NCI-H446 (cell line): ENCODE data around the gene CRACDL.

ENCODE experiments used
- DNase-seq, 2 experiments: peaks; one replicate each; lab custom pipeline; 2025; lab: John Stamatoyannopoulos, UW

The CRACDL gene

DNA sequence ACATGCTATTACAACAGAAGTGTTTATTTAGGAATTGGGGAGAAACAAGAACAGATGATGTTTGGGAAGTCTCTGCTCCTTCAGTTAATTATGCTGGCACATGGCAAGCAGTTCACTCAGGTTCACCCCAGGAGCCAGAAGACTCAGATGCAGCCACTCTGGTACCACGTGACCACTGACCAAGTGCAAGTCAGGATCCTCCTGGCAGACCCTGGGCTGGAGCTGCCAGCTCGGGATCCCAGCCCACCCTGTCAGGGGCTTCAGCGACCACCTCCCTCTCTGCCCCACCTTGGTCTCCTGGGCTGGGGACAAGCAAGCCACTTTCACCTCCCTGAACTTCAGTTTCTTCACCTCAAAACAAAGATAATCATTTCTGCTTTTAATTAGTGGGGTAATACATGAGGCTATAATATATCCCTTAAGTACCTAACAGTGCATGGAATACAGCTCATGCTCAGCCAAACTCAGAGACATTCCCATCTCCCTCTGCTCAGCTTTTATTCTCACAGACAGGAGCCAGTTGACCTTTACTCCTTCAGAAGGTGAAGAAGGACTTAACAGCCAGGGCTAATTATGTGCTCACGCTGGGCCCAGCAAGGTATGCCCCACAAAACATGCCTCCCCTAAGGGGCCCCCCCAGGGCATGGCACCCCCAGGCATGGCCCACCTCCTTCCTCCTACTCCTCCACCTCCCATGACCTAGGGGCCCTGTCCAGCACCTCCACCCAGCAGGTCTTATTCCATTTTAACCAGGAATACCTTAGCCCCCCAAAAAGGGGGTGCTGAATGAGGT, 11.8 kb downstream of the CRACDL start:
- peak in 1 of 2 experiments; percentile 10 for DNase-seq

DNA sequence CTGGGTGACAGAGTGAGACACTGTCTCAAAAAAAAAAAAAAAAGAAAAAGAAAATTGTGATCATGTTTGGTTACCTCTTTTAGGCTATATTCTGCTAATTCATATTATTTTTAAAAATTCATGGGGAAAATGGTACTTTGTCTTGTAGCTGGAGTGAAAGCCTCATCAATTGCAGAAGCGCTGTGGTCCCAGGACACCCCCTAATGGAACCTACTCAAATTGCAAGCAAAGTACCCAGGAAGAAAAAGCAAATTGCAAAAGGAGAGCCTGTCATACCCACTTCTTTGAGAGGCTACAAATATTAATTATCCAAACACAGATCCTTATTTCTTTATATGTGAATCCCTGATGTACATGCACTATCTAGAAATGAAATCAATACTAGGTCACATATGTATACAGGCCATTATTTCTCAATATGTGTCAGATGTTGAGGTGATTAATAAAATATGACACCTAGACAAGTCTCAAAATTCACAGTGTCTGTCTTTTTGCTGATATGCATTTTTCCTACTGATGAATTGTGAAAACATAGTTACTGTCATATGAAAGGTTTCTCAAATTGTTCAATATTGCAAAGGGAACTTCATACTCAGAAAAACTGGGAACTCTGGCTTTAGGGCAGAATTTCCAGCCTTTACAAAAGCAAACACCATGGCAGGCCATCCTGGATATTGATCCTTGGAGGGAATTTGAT, 12.6 kb downstream of the CRACDL start:
- DNase-seq: no peak

DNA sequence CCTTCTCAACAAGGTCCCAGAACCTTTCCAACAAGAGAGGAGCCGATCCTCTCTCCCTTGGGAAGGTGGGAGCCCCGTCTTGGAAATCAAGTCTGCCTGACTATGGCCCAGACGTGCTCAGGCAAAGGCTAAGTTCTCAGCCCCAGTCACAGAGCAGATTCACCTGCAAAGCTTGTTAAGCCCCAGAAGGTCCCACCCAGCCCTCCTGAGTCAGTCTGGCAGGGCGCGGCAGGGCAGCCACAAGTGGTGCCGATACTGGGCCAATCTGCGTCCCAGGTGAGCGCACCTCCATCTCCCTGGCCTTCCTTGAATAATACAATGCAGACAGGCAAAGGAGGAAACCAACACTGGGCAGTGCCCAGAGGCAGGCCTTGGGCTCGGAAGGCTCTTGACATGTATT, 15.0 kb downstream of the CRACDL start:
- no peak for DNase-seq

DNA sequence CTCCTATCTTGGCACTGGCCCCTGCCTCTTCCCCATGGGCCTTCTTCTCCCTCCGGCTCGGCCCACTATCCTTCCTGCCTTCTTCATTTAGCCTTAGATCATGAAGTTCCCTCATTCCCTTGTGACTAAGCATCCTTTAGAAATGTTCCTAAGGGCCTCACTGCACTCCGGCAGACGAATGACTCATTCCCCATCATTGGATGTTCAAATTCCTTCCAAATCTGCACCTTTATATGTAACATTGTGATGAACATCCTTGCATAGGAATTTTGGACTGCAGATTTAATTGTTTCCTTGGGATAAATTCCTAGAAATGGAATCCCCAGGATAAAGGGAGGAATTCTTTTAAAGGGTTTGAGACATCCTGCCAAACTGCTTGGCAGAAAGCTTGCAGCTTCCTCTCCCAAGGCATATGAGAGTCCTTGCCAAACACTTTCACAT, 19.0 kb downstream of the CRACDL start:
- peak in 1 of 2 experiments; percentile 31 for DNase-seq

DNA sequence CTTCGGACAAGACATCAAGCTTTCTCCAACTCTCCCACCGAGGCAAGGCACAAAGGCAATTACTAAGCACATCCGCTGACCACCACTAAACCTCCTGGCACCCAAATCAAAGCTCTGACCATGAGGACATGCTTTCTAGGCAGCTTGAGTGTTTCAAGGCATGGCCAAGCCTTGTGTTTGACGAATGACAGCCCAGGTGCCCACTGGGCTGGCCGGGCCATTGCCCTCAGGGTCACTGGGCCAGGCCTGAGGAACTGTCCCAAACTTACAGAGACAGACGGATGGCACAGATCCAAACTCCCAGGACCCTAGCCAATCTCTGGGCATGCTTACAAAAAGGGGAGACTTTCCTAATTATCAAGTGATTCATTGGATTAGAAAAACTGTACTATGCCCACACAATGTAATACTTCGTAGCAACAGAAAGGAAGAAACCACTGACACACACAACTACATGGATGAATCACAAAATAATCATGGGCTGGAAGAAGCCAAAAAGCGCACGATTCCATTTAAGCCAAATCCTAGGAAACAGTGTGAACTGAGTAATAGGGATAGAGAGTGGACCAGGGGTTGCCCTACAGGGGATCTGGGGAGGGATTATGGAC, 20.2 kb downstream of the CRACDL start:
- DNase-seq: no peak

DNA sequence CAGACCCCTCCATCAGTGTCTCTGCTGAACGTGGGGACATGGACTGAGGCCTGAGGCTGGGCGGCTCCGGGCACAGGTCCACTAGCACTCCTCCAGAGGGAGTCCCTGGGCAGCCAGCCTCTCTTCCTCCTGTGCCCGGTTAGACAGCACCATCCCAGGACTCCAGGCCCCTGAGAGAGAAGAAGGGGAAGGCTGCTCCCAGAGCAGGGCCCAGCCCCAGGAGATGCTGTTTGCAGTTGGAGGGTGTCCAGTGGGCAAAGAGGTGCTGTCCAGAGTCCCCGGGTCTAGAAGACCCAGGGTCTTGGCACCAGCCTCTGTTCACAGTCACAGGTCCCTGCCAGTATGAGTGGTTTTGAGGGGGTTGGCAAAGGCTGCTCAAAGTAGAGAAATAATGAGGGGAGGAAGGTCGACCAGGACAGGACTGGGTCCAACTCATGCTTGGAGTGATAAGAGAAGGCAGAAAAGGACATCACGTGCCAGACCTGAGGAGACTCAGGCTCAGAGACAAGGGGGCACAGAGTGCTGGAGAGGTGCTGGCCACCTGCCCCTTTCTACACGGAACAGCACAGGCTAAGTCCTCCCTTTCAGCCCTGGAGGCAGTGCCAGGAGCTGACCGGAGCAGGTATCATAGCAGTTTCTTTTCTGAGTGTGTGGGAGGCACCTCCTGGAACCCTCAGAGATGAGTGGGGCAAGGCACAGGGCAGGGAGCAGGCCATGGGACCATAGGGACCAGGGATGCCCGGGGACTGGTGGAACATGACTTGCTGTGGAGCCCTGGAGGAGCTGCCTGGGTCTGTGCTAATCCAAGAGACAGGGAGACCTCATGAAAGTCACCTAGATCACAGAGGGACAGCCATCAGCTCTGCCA, 21.1 kb downstream of the CRACDL start:
- DNase-seq: no peak

DNA sequence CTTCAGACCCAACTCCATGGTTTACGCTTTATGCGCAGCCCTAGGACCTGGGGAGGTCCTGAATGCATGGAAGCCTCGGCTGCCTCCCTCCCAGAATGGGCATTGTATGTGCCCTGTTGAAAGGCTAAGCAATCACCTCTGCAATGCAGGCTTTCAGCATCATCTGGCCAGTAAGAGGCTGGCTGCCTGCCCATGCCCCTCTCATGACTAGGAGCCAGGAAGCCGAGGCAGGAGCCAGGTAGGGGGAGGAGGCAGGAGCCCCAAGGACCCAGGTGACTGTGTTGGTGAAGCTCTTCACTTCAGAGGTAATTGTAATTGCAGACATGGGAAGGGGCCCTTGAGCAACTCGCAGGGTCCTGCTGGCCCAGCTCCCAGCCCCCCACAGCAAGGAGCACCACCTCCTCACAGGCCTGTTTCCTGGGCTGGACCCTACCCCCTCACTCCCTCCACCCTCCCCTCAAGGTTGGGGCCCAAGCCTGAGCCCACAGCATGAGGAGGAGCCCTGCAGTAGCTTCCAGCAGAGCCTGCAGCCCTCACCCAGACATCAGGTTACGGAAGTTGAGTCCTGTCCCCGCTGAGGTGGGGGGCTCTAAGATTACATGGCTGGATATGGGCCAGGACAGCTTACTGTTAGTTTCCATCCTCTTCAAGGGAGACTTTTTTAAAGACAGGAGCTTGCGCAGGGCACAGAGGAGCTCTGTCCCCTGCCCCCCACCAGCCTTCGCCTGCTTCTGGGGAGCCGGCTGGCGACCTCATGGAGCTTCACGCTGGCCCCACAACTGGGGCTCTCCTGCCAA, 21.9 kb downstream of the CRACDL start:
- DNase-seq: no peak

DNA sequence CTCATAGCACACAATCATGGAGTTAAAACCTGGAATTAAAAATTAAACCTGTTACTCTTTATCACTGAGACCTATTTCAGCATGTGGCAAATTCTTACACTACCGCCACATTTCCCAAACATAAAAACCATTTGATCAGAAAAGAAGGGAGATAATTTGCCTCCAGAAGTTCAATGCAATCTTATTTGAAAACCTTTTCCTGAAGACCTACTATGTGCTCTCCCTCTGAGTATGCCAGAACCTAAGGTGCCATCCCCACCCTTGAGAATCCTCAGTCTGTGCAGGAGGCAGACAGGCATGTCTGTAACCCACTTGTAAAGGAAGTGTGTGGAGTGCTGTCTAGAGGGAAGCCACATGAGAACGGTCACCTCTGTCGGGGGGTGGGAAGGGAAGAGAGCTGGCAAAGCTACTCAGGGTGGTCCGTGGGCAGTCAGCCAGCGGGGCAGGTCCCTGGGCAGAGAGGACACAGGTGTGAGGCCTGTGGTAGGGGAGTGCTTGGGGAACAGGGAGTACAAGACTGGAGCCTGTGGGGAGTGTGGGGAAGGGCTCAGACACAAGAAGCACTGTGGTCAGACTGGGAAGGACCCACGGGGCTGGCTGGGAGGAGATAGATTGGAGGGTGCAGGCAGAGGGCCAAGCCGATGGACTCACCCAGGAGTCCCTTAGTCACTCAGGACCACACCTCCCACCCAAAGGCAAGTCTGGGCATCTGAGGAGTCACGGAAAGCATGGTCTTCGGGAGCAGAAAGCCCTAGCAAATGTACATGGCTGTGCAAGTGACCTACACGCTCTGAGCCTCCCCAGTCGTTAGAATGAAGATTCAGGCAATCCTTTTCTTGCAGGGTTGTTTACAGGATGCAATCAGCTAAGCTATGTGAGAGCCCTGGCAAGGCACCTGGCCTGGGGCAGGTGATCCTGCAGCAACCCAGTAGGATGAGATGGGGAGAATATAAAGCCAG, 22.8 kb downstream of the CRACDL start:
- DNase-seq: no peak

DNA sequence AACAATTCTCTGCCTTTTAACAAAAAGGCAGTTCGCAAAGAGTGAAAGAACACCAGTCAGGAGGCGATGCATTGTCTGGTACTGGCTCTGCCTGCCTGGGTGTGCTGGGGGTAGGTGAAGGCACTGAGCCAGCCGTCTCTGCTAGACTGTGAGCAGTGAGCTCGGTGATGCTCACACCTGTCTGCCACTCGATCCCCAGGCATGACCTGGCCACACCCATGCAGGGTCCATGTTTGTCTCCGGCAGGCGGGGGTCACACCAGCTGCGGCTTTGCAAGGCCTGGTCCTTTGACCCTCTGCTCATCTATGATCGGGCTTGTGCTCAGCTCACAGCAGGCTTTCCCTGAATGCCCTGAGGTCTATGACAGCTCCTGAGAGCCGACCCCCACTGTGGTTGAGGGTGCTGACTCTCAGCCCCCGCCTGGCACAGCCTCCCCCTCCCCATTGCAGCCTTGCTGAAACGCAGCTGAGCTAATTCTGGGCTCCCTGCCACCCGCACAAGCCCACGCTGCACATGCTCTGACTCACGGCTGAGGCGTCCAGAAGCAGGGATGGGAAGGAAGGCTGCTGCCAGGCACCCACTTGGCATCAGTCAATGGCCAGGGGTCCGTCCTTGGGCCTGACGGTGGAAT, 23.7 kb downstream of the CRACDL start:
- DNase-seq: peak in 1 of 2 experiments; percentile 64

DNA sequence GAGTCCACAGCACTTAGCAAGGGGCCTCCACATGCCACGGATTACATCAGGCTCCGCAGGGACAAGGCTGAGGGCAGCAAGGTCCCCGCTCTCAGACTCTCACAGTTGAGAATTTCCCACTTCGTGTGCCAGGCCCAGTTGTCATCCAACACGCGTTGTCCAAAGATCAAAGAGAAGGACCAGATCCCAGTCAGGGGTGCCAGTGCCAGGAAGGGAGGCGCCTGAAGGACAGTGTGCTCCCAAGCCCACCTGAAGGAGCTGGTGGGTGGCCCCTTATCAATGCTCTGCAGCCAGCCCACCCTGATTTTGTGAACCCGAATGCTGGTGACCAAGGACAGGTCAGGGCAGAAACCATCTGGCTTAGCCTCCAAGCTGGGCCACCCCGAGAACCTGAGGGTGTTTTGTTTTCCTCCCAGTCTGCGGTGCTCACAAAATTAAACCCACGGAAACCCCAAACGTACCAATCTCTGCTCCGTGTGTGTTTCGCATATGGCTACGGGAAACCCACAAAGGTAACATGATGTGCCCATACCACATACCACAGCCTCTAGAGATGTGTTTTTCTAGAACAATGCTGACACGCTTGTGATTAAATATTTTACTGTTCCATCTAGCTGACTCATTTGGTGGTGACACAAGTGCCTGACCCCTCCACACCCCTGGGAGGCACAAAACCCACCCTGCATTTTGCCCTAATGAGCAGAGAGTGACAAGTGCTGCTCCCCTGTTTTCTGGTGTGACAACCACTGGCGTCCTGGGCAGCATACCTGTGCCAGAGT, 24.5 kb downstream of the CRACDL start:
- DNase-seq: no peak

DNA sequence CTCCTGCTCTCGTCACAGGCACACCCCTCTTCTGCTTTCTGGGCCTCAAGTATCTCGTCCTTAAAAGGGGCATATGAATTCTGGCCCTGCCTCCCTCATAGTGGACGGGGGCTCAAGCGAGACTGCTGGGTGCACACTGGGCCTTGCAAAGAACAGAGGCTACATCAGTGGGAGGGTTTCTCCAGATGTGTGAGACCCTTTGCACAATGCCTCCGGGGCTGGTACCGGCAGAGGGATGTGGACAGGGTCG, 25.0 kb downstream of the CRACDL start:
- no peak for DNase-seq

DNA sequence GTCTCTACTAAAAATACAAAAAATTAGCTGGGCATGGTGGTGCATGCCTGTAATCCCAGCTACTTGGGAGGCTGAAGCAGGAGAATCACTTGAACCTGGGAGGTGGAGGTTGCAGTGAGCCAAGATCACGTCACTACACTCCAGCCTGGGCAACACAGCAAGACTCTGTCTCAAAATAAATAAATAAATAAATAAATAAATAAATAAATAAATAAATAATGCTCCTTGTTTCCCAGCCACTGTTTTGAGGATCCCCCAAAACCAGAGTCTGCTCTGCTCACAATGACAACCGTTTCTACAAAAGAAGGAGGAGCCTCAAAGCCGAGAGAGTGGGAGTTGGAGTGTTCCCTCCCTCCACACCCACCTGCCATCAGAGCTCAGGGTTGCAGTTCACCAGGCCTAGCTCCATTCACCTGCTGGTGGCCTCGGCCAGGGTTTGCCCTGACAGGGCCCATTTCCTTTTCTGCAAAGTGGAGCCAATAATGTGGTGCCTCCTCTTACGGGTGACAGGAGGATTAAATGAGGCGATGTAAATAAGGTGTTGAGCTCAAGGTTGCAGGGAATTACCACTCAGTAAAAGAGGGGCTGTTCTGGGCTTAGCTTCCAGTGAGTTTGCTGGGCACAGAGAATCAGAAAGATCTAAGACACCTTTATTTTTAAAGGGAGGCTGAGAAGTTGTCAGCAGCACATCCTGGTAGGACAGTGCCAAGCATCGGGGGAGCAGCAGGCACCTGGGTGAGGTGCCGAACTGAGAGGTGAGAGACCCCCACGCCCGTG, 25.5 kb downstream of the CRACDL start:
- DNase-seq: no peak

DNA sequence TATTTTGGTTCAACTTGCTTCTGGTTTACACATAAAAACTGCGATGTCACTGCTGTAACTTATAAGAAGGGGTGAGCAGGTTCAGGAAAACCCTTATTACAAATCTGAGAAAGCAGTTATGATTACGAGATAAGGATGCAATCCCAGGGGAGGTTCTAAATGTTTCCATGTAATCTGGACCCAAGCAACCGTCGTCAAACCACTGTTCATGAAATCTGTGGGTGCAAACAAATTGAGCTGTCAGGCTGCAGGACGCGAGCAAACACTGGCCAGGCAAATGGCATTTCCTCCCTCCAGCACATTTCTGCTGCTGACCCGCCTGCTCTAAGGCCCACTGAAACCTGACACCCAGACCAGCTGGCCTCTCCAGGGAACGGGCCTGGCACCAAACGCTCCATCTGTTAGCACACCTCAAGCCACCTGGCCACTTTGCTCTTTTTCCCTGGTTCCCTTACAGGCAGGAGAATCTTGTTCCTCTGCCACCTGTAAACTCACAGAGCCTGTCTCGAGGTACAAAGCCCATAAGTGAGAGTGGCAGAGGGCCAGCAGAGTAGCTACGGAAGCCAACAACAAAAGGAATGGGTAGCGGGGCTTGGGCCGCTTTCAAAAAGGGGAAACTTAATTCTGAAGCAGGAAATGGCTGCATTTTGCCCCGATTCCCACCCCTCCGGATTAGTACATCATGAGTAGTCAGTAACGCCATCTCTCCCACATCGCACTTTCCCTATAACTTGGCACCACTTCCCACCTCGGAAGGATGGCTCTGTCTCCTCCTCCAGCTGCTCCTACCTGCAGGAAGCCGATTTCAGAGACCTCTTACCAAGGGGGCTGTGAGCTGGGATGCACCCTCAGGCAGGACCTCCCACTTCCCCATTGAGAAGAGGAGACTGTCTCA, 26.5 kb downstream of the CRACDL start:
- DNase-seq: peak in 1 of 2 experiments; percentile 43

DNA sequence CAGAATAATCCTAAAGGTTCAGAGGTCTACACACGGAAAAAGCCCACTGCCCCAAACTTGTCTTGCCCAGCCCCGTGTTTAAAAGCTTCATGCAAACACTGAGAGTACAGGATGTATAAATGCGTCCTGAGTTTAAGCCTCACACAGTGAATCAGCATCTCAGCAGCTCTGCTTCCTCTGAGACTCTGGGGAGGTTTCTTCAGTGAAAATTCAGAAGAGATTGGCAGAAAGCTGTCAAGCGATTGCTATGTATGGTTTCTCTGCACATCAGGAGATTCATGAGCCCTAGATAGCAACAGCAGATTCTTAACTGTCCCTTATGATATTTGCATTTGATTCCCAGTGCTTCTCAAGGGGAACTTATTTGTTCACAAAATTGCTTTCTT, 27.1 kb downstream of the CRACDL start:
- no peak for DNase-seq

DNA sequence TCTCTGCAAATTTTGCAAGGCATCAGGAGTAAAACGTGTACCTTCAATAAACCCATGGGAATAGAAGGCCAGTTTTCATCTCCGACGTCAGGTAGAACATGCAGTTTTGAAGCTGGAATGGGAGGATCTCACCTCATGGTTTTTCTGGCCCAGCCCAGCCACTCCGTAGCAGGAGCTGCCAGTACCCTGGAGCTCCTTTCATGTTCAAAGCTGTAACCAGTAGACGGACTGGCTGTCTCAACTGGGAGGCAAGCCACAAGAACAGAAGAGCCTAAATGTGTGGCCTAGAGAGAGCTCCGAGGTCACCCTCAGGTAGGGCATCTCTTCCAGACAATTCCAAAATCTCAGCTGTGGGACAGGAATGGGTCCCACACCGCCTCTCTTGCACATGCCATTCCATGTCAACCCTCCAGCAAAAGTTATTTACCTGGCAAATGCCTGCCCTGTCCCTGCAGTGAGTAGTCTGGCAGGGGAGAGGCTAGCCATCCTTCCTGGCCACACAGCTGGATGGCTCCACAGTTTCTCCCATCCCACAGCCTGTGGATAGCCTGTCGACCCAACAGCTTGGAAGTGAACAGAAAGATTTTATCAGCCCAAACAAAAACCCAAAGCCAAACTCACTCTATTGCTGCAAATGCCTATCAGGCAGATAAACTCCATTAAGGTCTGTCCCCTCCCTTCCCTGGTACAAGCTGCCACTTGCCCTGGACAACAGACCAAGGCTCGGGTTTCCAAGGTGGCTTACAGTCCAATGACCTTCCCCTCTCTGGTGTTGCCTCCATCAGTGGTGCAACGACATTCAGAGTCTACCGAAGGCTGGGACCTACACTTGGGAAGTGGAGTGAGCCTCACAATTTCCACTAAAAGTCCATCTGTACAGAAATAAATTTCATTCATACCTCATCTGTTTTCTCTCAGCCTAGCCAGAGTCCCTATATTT, 27.8 kb downstream of the CRACDL start:
- no peak for DNase-seq

DNA sequence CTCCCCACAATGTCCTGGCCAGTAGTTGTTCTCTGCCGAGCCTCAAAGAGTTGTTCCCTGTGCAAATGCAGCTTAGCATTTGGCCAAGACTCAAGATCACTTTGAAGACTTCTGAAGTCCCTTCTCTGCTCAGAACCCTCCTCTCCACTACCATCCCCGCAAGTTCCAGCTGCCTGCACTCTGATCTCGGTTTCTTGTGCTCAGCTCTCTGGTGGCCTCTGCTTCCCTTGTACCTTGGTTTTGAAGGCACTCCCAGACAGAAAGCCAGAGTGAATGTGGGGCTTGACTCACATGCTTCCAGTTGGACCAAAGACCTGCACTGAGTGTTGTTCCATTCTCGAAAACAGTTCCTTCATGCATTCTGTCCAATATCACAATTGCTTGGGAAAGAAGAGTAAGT, 28.6 kb downstream of the CRACDL start:
- no peak for DNase-seq
